GM19351 (cell line): ENCODE measurements around the gene CLDN6.

ENCODE experiments used
- ATAC-seq: cut with Tn5 transposase; IDR thresholded peaks from one replicate; pipeline ENCODE4 v1.9.1; 2021; ENCODE audit warnings: mild to moderate bottlenecking, moderate library complexity; ENCODE audit not compliant: unreplicated experiment

Gene CLDN6

GRCh38 chr16:2974319-2975056, 43.5 kb downstream of the CLDN6 start:
- no peak for ATAC-seq

- no peak for ATAC-seq
Observed at GRCh38 chr16:2973605-2974318, 44.2 kb downstream of the CLDN6 start.

- ATAC-seq: no peak
Observed at GRCh38 chr16:2973093-2973492, 44.9 kb downstream of the CLDN6 start.

GRCh38 chr16:2971985-2972784, 45.8 kb downstream of the CLDN6 start:
- ATAC-seq: no peak

- no peak for ATAC-seq
Observed at GRCh38 chr16:2971134-2971984, 46.6 kb downstream of the CLDN6 start.

GRCh38 chr16:2970563-2970962, 47.4 kb downstream of the CLDN6 start:
- no peak for ATAC-seq

GRCh38 chr16:2969545-2970521, 48.1 kb downstream of the CLDN6 start:
- ATAC-seq: peak; percentile 47

- ATAC-seq: peak; percentile 70
Observed at GRCh38 chr16:2968738-2969544, 49.0 kb downstream of the CLDN6 start, which contains the start of gene PAQR4. Gene PAQR4, plus strand, starts transcription at chr16:2969348. Its CDS starts 327 bp downstream, at chr16:2969675.

- ATAC-seq: no peak
Observed at GRCh38 chr16:2968368-2968737, 49.6 kb downstream of the CLDN6 start.

GRCh38 chr16:2967721-2968161, 50.2 kb downstream of the CLDN6 start:
- ATAC-seq: no peak

GRCh38 chr16:2967211-2967631, 50.8 kb downstream of the CLDN6 start:
- no peak for ATAC-seq

GRCh38 chr16:2966808-2967191, 51.2 kb downstream of the CLDN6 start:
- no peak for ATAC-seq

- ATAC-seq: no peak
Observed at GRCh38 chr16:2966043-2966807, 51.8 kb downstream of the CLDN6 start.
